Prostate gland (tissue), 2 donors: ENCODE results near the gene RAD51B. TPM values are rescaled to one million over a fixed set of nuclear protein-coding genes. Genes with fewer than 3 reads are reported as not detected.

Experiments used
- DNase-seq: peaks from one replicate; pipeline ENCODE4 v3.0.0-alpha.2; 2019; ENCODE audit warnings: low spot score
- H3K27ac ChIP-seq, 2 donors: fragments of 200-600 bp; sonication (generic); 2 replicates each; pipeline ENCODE4 v1.5.1; 2017 to 2019
- H3K27me3 ChIP-seq: fragments of 200-600 bp; sonication (generic); replicated peaks from 2 replicates; pipeline ENCODE4 v1.5.1; 2019; ENCODE audit not compliant: insufficient read depth
- H3K36me3 ChIP-seq, 2 donors: fragments of 200-600 bp; sonication (generic); 1 replicate in 1 of 2; 2 replicates in 1 of 2; pipeline versions ENCODE4 v1.5.1 to v1.8.1; 2017 to 2019
- H3K4me1 ChIP-seq: fragments of 200-600 bp; sonication (generic); replicated peaks from 2 replicates; pipeline ENCODE4 v1.5.1; 2019
- H3K4me3 ChIP-seq, 2 donors: fragments of 200-600 bp; sonication (generic); 2 replicates each; pipeline ENCODE4 v1.5.1; 2017 to 2019
- H3K9me3 ChIP-seq: fragments of 200-600 bp; sonication (generic); 2 replicates; pipeline ENCODE4 v1.5.1; 2017
- CTCF ChIP-seq, 4 experiments: fragments of 200-600 bp in 2 of 4; fragments of 450-650 bp in 2 of 4; sonication (generic) in 2 of 4; IDR thresholded peaks; 1 replicate in 3 of 4; 2 replicates in 1 of 4; pipeline ENCODE4 v1.5.1; 2016 to 2019; ENCODE audit warnings: antibody characterized with exemption in 4 of 4, mild to moderate bottlenecking in 2 of 4, moderate library complexity in 2 of 4
- POLR2A ChIP-seq: fragments of 450-650 bp; IDR thresholded peaks from one replicate; pipeline ENCODE4 v1.6.1; 2016; ENCODE audit warnings: antibody characterized with exemption, mild to moderate bottlenecking
- POLR2AphosphoS5 ChIP-seq: sonication (generic); formaldehyde crosslinking; IDR thresholded peaks from one replicate; pipeline ENCODE4 v1.6.1; 2017; ENCODE audit warnings: antibody characterized with exemption
- WGBS: methylation state at CpG from one replicate; pipeline ENCODE4 v1.1.5; 2018; 5-methylcytosine and 5-hydroxymethylcytosine counted together
- intact Hi-C: fragments of 100-400 bp; cut with DNase I; formaldehyde crosslinking; loops from one replicate; pipeline ENCODE4 v1.14.2; 2022
- total RNA-seq, 2 donors: library from RNA; depleted of rRNA; stranded (reverse); fragments of >200 nt; gene quantifications; one replicate each; pipeline ENCODE4 v1.1.0, GENCODE V29; 2016

RAD51B gene
- total RNA-seq, 2 donors from 2014 or later, result 14.9 to 35.8 TPM

DNA sequence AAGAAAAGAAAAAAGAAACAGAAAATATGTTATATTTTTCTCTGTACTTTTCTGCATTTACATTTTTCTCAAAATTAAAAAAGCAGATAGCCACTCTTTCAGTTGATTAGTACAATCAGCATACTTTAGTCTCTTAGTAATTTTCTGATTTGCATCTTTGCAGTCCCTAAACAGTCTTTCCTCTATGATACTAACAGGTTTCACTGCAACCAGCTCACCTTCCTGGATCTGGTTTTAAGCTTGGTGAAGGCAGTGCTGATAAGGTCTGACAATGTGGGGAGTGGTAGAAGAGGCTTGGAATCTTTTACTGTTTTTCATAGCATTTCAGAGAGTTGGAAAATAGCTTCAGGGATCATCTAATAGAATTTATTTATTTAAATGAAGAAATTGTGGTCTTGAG, 515.7 kb downstream of the RAD51B start:
- no peak overlapping the region for H3K4me3 ChIP-seq
- no peaks in the 10 kb centered on the region for H3K4me1 ChIP-seq
- H3K27ac ChIP-seq, result no peak overlapping the region
- no peak for DNase-seq
- no peaks in the 10 kb centered on the region for H3K9me3 ChIP-seq
- no peaks in the 10 kb centered on the region for H3K27me3 ChIP-seq
- intact Hi-C loops, result no loop called here
- no peaks in the 10 kb centered on the region for H3K36me3 ChIP-seq
- no peak for TF ChIP-seq CTCF (IDR thresholded peaks at IDR 0.05)
- TF ChIP-seq POLR2A, result no peak
- TF ChIP-seq POLR2AphosphoS5, result no peak

DNA sequence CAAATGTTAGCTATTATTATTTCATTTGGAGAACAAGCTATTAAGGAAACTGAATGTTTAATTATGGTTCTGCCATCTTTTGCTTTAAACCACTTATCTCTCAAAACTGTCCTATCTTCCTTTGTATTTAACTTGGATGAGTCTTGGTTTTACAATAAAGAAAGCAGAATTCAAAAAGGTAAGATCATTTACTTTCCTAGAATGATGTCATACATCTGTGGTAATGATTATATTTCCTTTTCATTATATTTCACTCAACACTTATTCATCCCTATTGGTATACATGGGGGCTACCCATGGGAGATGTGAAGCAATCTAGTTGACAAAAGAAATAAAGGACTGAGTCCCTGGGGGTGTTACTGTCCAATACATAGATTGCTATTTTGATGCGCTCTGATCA, 516.6 kb downstream of the RAD51B start:
- Histone ChIP-seq H3K27ac (no peak overlapping the region), H3K36me3 (no peaks in the 10 kb centered on the region), H3K4me1 (no peaks in the 10 kb centered on the region), H3K4me3 (no peak overlapping the region), H3K9me3 (no peaks in the 10 kb centered on the region), H3K27me3 (no peaks in the 10 kb centered on the region)
- 96% methylated on average over 1 of the region's 1 CpG for WGBS
- no peak for TF ChIP-seq CTCF (IDR thresholded peaks at IDR 0.05)
- TF ChIP-seq POLR2AphosphoS5, result no peak
- no peak for TF ChIP-seq POLR2A
- intact Hi-C loops, result no loop called here
- no peak for DNase-seq

GRCh38 chr14:68337279-68337678, 517.7 kb downstream of the RAD51B start:
- H3K4me1 ChIP-seq, result no peaks in the 10 kb centered on the region
- no peaks in the 10 kb centered on the region for H3K36me3 ChIP-seq
- no peak for TF ChIP-seq POLR2A
- TF ChIP-seq CTCF (IDR thresholded peaks at IDR 0.05), result no peak
- no peak for TF ChIP-seq POLR2AphosphoS5
- no peaks in the 10 kb centered on the region for H3K9me3 ChIP-seq
- DNase-seq, result no peak
- no peak overlapping the region for H3K27ac ChIP-seq
- intact Hi-C loops, result no loop called here
- H3K4me3 ChIP-seq, result no peak overlapping the region
- H3K27me3 ChIP-seq, result no peaks in the 10 kb centered on the region

DNA sequence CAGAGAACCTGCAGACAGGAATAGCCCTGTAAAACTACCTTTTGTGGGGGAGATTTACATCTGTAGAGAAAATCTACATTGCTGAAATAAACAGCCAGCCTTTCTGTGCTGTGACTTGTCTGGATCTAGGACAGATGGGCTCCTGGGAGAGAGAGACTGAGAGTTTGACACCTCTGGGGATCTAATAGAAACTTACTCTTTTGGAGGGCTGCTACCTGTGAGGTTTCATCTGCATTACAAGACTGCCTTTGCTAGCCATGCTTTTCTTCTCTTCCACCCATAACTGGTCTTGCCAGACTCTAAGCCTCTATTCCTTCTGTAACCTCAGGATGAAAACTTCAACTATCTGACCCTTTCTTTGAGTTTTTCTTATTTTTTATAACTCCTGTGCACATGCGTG, 520.7 kb downstream of the RAD51B start:
- DNase-seq, result no peak
- Histone ChIP-seq H3K27ac (no peak overlapping the region), H3K4me1 (no peaks in the 10 kb centered on the region), H3K36me3 (no peaks in the 10 kb centered on the region), H3K27me3 (no peaks in the 10 kb centered on the region), H3K9me3 (no peaks in the 10 kb centered on the region), H3K4me3 (no peak overlapping the region)
- WGBS, result 96% methylated on average over 1 of the region's 1 CpG
- intact Hi-C loops, result no loop called here
- TF ChIP-seq CTCF (IDR thresholded peaks at IDR 0.05) (no peak), POLR2A (no peak), POLR2AphosphoS5 (no peak)

DNA sequence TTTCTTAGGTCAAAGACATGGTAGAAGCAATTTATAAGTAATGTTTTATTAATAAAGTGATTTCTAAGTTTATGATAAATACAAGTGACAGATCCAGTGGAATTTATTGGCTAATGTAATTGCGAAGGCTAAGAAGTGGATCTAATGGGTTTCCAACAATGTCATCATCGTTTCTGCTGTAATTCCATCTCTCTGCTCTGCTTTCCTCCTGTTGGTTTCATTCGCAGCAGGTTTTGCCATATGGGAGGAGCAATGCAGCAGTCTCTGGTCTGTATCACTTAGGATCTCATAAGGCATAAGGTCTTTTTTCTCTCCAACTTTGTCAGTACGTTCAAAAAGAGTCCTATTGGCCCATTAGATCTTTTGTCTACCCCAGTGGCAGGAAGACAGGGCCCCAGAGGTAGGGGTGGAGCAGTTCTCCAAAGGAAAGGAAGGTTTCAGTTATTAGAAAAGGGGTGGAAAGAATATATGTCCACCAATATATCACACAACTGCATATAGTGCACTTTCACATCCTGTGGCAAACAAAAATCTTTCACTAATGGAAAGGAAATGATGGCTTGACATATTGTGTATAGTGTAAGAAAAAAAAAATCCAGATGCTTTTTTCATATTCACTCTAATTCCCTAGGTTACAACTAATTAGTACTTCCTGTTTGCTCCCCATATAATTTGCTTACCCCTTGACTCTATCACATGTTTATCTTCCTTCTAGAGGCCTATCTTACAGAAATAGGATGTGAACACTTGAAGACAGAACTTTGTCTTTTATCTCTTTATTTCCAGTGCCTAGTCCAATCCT, 522.0 kb downstream of the RAD51B start:
- 72% methylated on average over 4 of the region's 4 CpGs for WGBS
- no peak overlapping the region for H3K27ac ChIP-seq
- H3K27me3 ChIP-seq, result no peaks in the 10 kb centered on the region
- TF ChIP-seq CTCF (IDR thresholded peaks at IDR 0.05), result no peak
- no peak for TF ChIP-seq POLR2A
- TF ChIP-seq POLR2AphosphoS5, result no peak
- intact Hi-C loops, result no loop called here
- H3K36me3 ChIP-seq, result no peaks in the 10 kb centered on the region
- H3K4me1 ChIP-seq, result no peaks in the 10 kb centered on the region
- no peak for DNase-seq
- H3K9me3 ChIP-seq, result no peaks in the 10 kb centered on the region
- H3K4me3 ChIP-seq, result no peak overlapping the region
